NCI-H82 treated with DMSO at 0.1 percent for 48 hours (cell line): ENCODE measurements around the gene PRPF6.

ENCODE experiments used
- DNase-seq: peaks from one replicate; lab custom pipeline; 2025; ENCODE audit not compliant: unreplicated experiment; lab: John Stamatoyannopoulos, UW

Gene PRPF6

GRCh38 chr20:64075556-64075955 is 94.6 kb downstream of the PRPF6 start:
- DNase-seq, result no peak

DNA sequence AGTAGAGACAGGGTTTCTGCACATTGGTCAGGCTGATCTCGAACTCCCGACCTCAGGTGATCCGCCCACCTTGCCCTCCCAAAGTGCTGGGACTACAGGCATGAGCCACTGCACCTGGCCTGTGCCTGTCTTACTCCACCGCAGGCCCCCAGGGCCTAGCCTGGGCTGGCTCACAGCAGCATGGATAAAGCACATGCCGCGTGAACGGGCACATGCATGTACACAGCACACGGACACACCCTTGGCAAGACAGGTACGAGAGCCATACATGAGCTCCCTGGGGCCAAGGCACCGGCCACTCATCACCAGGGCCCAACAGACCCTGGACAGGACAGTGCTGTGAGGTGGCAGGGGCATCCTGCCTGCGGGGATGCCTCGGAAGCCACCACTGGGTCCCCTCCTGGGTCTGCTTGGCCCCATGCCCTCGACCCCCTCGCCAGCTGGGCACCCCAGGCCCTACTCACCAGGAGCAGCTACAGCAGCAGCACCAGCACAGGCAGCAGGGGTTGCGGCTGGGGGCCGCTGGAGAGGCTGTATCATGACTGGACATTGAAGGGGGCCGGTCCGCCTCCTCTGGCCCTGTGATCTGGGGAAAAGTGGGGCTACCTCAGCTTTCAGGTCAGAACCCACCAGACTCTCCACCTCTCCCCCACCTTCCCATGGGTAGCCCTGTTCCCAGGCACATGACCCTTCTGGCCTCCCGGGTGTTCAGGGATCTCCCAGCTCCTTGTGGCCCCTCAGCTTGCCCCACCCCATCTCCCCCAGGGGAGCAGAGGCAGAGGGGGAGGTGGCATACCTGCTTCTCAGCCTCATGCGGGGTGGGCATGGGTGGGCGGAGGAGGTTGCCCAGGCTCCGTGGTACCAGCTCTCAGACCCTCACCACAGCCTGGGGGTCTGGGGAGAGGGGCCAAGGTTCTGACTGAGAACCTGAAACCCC is 95.4 kb downstream of the PRPF6 start:
- no peak for DNase-seq

DNA sequence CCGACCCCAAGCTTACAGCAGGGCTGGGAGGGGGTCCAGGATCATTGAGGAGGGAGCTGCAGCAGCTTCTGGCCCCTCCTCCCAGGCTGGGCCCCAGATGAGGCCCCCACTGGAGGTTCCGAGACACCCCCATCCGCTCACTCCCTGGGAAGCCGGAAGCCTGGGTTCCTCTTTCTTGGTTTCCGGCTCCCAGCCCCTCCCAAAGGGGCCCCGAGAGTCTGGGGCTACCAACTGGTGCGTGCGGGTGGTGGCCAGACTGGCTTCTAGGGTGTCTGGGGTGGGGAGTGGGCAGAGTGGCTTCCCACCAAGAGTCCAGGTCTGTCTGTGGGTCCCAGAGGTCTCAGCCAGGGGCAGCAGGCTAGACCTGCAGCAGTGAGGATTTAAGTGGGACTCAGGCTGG is 96.2 kb downstream of the PRPF6 start:
- no peak for DNase-seq

- DNase-seq, result no peak
Observed at GRCh38 chr20:64077541-64077875, 96.6 kb downstream of the PRPF6 start.

DNA sequence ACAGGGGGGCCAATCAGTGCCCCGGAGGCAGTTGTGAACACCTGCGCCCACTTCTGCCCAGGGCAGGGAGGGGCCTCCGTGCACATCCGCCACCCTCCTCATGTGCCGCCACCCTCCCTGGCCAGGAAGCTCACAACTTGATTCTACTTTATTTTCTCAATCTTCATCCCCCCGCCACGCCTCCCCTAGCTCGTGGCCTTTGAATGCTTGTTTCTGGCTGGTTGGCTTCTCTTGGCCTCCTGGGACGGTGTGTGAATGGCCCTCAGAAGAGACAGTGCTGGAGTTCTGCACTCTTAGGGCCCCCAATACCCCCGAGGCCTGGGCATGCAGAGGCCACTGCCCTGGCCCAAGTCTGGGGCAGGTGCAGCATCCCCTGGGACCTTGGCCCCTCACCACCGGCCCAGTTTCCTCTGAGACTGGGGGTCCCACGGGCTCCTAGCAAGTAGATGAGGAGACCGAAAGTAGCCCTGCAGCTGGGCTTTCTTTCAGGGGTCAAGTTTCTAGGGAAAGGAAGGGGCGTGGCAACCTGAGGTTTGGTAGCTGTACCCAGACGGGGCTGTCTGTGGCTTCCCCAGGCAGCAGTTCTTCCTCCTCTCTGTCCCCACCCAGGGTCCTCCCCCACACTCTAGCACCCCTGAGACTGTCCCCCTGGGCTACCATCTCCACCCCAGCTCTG is 97.1 kb downstream of the PRPF6 start:
- no peak for DNase-seq

GRCh38 chr20:64078934-64079272 is 98.0 kb downstream of the PRPF6 start:
- DNase-seq, result no peak

DNA sequence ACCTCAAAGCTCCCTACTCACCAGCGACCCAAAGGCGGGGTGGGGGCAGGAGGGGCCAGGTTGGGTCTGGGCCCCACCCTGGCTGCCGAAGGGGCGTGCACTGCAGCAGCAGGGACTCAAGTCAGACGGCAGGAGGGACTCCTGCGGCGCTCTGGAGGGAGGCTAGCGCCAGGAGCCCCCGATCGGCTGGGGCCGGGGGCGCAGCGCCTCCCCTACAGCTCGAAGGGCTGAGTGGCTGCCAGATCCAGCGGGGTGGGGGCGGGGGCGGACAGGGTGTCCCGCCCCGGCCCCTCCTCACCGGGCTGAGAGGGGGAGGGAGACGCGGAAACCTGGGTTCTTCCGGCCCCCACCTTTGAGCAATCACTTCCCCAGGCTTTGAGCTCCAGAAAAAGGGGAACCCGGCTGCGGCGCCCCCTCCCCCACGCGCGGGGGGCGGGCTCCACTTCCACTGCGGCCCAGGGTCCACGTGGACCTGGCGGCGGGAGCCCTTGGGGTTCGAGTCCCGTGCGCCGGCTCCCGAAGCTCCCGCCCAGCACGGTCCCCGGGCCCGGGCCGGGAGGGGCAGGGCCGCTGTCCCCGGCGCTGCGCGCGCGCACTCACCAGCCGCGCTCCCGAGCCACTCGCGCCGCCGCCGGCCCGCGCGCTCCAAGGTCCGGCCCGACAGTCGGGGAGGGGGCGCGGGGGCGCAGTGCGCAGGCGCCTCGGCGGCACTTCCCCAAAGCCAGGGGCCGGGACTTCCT is 98.5 kb downstream of the PRPF6 start, which contains the start of gene RGS19:
Gene RGS19, minus strand, starts transcription at position 246 of the 740 bp plus-strand sequence. CDS start 2,632 bp downstream, outside the sequence.
- peak; percentile 28 for DNase-seq

GRCh38 chr20:64080013-64080812 is 99.3 kb downstream of the PRPF6 start, which contains the start of gene OPRL1:
Gene OPRL1, plus strand, starts transcription at chr20:64080082. Its CDS starts 12,639 bp downstream, at chr20:64092721.
- DNase-seq, result no peak

DNA sequence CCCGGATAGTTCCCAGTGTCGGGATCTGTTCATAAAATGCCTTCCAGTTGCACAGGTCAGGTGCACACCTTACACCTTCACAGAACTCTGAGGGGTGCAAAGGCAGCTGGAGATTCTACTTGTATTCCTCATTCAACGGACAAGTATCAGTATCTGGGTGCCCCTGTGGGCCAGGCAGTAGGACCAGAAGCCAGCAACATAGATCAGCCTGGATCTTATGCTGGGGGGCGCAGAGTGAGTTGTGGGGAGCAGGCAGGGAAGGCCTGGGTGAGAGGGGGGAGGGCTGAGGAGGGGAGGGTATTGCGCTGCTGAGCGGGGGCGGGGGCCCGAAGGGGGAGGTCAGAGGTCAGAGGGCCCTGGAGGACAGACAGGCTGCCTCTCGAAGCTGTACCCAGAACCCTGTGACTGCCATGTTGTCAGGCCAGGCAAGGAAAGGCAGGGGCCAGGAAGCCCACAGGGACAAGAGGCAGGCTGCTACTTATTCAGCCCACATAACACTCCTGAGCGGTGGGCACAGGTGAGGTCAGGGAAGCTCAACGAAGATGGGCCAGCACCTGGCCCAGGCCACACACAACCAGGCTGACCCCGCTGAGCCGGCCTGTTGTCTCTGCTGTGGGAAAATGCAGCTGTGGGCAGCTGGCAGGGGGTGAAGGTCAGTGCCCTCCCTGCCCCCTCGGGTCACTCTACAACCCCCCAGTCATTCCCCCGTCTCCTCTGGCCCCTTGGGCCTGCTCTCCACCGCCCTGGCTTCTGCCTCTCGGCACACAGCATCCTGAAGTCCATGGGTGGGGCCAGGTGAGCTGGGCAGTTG is 100.1 kb downstream of the PRPF6 start:
- DNase-seq, result no peak

GRCh38 chr20:64081624-64081964 is 100.7 kb downstream of the PRPF6 start:
- DNase-seq, result no peak

DNA sequence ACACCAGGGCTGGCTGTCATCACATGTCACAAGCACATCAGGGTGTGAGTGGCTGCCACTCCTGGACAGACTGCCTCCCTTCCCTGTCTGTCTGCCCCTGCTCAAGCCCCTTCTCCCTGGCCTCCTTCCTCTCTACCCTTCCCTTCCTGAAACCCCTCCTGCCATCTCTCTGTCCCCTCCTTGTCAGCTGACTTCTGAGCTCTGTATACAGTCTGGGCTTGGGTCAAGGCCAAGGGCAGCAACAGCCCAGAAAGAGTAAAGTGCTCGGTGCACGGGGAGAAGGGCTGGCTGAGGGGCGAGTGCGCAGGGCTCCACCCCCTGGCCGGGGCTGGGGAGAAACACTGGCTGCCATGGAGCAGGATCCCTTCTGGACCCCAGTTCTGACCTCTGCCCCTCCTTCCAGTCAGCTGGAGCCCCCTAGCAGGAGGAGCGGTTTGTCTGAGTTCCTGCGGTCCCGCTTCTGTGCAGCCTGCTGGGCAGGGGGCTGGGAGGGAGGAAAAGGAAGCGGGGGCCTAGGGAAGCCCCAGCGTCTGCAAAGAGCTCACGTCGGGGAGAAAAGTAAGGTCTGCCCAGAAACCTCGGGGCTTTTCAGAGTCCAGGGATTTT is 101.3 kb downstream of the PRPF6 start:
- DNase-seq, result no peak
